Choroid plexus epithelial cell (primary cell): ENCODE results near the gene APBA2.

Experiments used
- DNase-seq: peaks from one replicate; pipeline ENCODE4 v3.0.0-alpha.2; 2010; ENCODE audit warnings: low read depth
- H3K4me3 ChIP-seq: 2 replicates; pipeline ENCODE4 v1.5.1; 2011; ENCODE audit warnings: low read depth, mild to moderate bottlenecking, control low read depth, low read length, moderate library complexity
- CTCF ChIP-seq: conservative IDR thresholded peaks from 2 replicates; pipeline ENCODE4 v1.5.1; 2011; ENCODE audit warnings: low read depth, mild to moderate bottlenecking, control low read depth, inconsistent platforms, low read length, moderate library complexity

APBA2 gene

GRCh38 chr15:29134641-29135308, 249.0 kb downstream of the APBA2 start:
- DNase-seq: no peak
- no peak for TF ChIP-seq CTCF
- no peak overlapping the region for H3K4me3 ChIP-seq

- no peak for TF ChIP-seq CTCF
- no peak for DNase-seq
- H3K4me3 ChIP-seq: no peak overlapping the region
Observed at GRCh38 chr15:29135309-29135657, 249.5 kb downstream of the APBA2 start.

GRCh38 chr15:29135702-29136646, 250.2 kb downstream of the APBA2 start:
- TF ChIP-seq CTCF: no peak

GRCh38 chr15:29138260-29138659, 252.5 kb downstream of the APBA2 start:
- DNase-seq: no peak
- no peak overlapping the region for H3K4me3 ChIP-seq
- TF ChIP-seq CTCF: no peak

More at GRCh38 chr15:29135702-29136646, 250.2 kb downstream of the APBA2 start:
- no peak overlapping the region for H3K4me3 ChIP-seq
- no peak for DNase-seq

GRCh38 chr15:29139072-29139471, 253.3 kb downstream of the APBA2 start:
- no peak overlapping the region for H3K4me3 ChIP-seq
- TF ChIP-seq CTCF: no peak
- no peak for DNase-seq

GRCh38 chr15:29139540-29140459, 254.0 kb downstream of the APBA2 start:
- DNase-seq: peak; percentile 63
- TF ChIP-seq CTCF: peak; percentile 93
- H3K4me3 ChIP-seq: peak overlapping the region; percentile 15
